ENCODE measurements around the gene NRCAM. TPM values are rescaled to one million over a fixed set of nuclear protein-coding genes. Genes with fewer than 3 reads are reported as not detected.

Gene NRCAM
- total RNA-seq, 1 donor from 2014 or later = 7.9 TPM

- Histone ChIP-seq H3K27me3 (no peaks in the 10 kb centered on the region), H3K4me1 (no peaks in the 10 kb centered on the region), H3K36me3 (no peaks in the 10 kb centered on the region), H3K27ac (no peak overlapping the region), H3K4me3 (no peak overlapping the region), H3K9me3 (no peaks in the 10 kb centered on the region)
- DNase-seq (ENCODE audit: extremely low spot score in 2 of 2) = no peak
- TF ChIP-seq CTCF (IDR thresholded peaks at IDR 0.05) (no peak), POLR2A (IDR thresholded peaks at IDR 0.05) (no peak), POLR2AphosphoS5 (IDR thresholded peaks at IDR 0.05; ENCODE audit: insufficient read depth in 1 of 2, low read depth in 1 of 2) (no peak)
- intact Hi-C loops (cut with DNase I) = no loop called here
Measured at GRCh38 chr7:108290459-108291151, 165.6 kb downstream of the NRCAM start.

GRCh38 chr7:108289852-108290251, 166.4 kb downstream of the NRCAM start:
- Histone ChIP-seq H3K27me3 (no peaks in the 10 kb centered on the region), H3K4me3 (no peak overlapping the region), H3K4me1 (no peaks in the 10 kb centered on the region), H3K9me3 (no peaks in the 10 kb centered on the region), H3K36me3 (no peaks in the 10 kb centered on the region), H3K27ac (no peak overlapping the region)
- TF ChIP-seq CTCF (IDR thresholded peaks at IDR 0.05) (no peak), POLR2AphosphoS5 (IDR thresholded peaks at IDR 0.05; ENCODE audit: insufficient read depth in 1 of 2, low read depth in 1 of 2) (no peak), POLR2A (IDR thresholded peaks at IDR 0.05) (no peak)
- no peak for DNase-seq (ENCODE audit: extremely low spot score in 2 of 2)
- intact Hi-C loops (cut with DNase I) = no loop called here

GRCh38 chr7:108287857-108288256, 168.4 kb downstream of the NRCAM start:
- no peaks in the 10 kb centered on the region for H3K27me3 ChIP-seq
- H3K4me1 ChIP-seq = no peaks in the 10 kb centered on the region
- intact Hi-C loops (cut with DNase I) = no loop called here
- no peaks in the 10 kb centered on the region for H3K9me3 ChIP-seq
- TF ChIP-seq POLR2AphosphoS5 (IDR thresholded peaks at IDR 0.05; ENCODE audit: insufficient read depth in 1 of 2, low read depth in 1 of 2) (no peak), POLR2A (IDR thresholded peaks at IDR 0.05) (no peak), CTCF (IDR thresholded peaks at IDR 0.05) (no peak)
- no peak overlapping the region for H3K27ac ChIP-seq
- no peaks in the 10 kb centered on the region for H3K36me3 ChIP-seq
- no peak for DNase-seq (ENCODE audit: extremely low spot score in 2 of 2)
- no peak overlapping the region for H3K4me3 ChIP-seq

- Histone ChIP-seq H3K27ac (no peak overlapping the region), H3K4me1 (no peaks in the 10 kb centered on the region)
- no peak for DNase-seq (ENCODE audit: extremely low spot score in 2 of 2)
Measured at GRCh38 chr7:108286290-108286904, 169.8 kb downstream of the NRCAM start.

More at GRCh38 chr7:108286290-108286904, 169.8 kb downstream of the NRCAM start:
- Histone ChIP-seq H3K4me3 (no peak overlapping the region), H3K9me3 (no peaks in the 10 kb centered on the region), H3K27me3 (no peaks in the 10 kb centered on the region), H3K36me3 (no peaks in the 10 kb centered on the region)
- no peak for TF ChIP-seq CTCF (IDR thresholded peaks at IDR 0.05)
- TF ChIP-seq POLR2AphosphoS5 (IDR thresholded peaks at IDR 0.05; ENCODE audit: insufficient read depth in 1 of 2, low read depth in 1 of 2) = peak in 1 of 2 donors; percentile 16
- no peak for TF ChIP-seq POLR2A (IDR thresholded peaks at IDR 0.05)
- intact Hi-C loops (cut with DNase I) = no loop called here

All from vagina (tissue), 2 donors.